ENCODE results near the gene RBM7. TPM values are rescaled to one million over a fixed set of nuclear protein-coding genes. Genes with fewer than 3 reads are reported as not detected.

The RBM7 gene
- total RNA-seq, 2 donors from 2014 or later, result 57.8 to 59.2 TPM

GRCh38 chr11:114447444-114447843 lies 47.0 kb downstream of the RBM7 start:
- no peak for ATAC-seq
- no peak overlapping the region for H3K27ac Mint-ChIP-seq
- H3K4me1 Mint-ChIP-seq, result peaks cover 6% of the 10 kb centered on the region
- no peaks in the 10 kb centered on the region for H3K27me3 Mint-ChIP-seq
- peaks cover 9% of the 10 kb centered on the region for H3K36me3 Mint-ChIP-seq (ENCODE audit: low read depth)
- H3K4me3 Mint-ChIP-seq, result no peak overlapping the region
- DNase-seq, result no peak
- no peaks in the 10 kb centered on the region for H3K9me3 ChIP-seq (ENCODE audit: control insufficient read depth, low read length, poor library complexity, severe bottlenecking)

- DNase-seq, result no peak
- no peaks in the 10 kb centered on the region for H3K27me3 Mint-ChIP-seq
- peaks cover 6% of the 10 kb centered on the region for H3K4me1 Mint-ChIP-seq
- H3K36me3 Mint-ChIP-seq (ENCODE audit: low read depth), result peaks cover 9% of the 10 kb centered on the region
- no peak for ATAC-seq
- no peak overlapping the region for H3K4me3 Mint-ChIP-seq
- H3K9me3 ChIP-seq (ENCODE audit: control insufficient read depth, low read length, poor library complexity, severe bottlenecking), result no peaks in the 10 kb centered on the region
- H3K27ac Mint-ChIP-seq, result no peak overlapping the region
These were observed 47.4 kb downstream of the RBM7 start for GRCh38 chr11:114447892-114448291.

- H3K36me3 Mint-ChIP-seq (ENCODE audit: low read depth), result peaks cover 9% of the 10 kb centered on the region
- DNase-seq, result no peak
- no peak overlapping the region for H3K4me3 Mint-ChIP-seq
These were observed 48.5 kb downstream of the RBM7 start for GRCh38 chr11:114448749-114449482.

GRCh38 chr11:114449845-114450244 lies 49.4 kb downstream of the RBM7 start:
- Mint-ChIP-seq H3K36me3 (ENCODE audit: low read depth) (peaks cover 9% of the 10 kb centered on the region), H3K4me1 (peaks cover 6% of the 10 kb centered on the region), H3K27me3 (no peaks in the 10 kb centered on the region), H3K4me3 (no peak overlapping the region), H3K27ac (no peak overlapping the region)
- no peak for DNase-seq
- ATAC-seq, result no peak
- H3K9me3 ChIP-seq (ENCODE audit: control insufficient read depth, low read length, poor library complexity, severe bottlenecking), result no peaks in the 10 kb centered on the region

More at GRCh38 chr11:114448749-114449482, 48.5 kb downstream of the RBM7 start:
- no peak for ATAC-seq
- Mint-ChIP-seq H3K27me3 (no peaks in the 10 kb centered on the region), H3K4me1 (peaks cover 6% of the 10 kb centered on the region), H3K27ac (no peak overlapping the region)
- H3K9me3 ChIP-seq (ENCODE audit: control insufficient read depth, low read length, poor library complexity, severe bottlenecking), result no peaks in the 10 kb centered on the region

GRCh38 chr11:114452399-114452798 lies 51.9 kb downstream of the RBM7 start:
- no peak overlapping the region for H3K27ac Mint-ChIP-seq
- no peak for ATAC-seq
- no peak for DNase-seq
- H3K9me3 ChIP-seq (ENCODE audit: control insufficient read depth, low read length, poor library complexity, severe bottlenecking), result no peaks in the 10 kb centered on the region
- H3K4me1 Mint-ChIP-seq, result no peaks in the 10 kb centered on the region
- H3K4me3 Mint-ChIP-seq, result no peak overlapping the region
- no peaks in the 10 kb centered on the region for H3K27me3 Mint-ChIP-seq
- peaks cover under 1% of the 10 kb centered on the region for H3K36me3 Mint-ChIP-seq (ENCODE audit: low read depth)

Other genes starting within 250 kb of the RBM7 start
- gene NNMT, start 104.3 kb upstream of the RBM7 start, total RNA-seq, result not detected
- 1 to 10 TPM; 9.4 to 9.8 TPM for gene C11orf71, start 155 bp upstream of the RBM7 start, total RNA-seq
- gene REXO2, start 38.8 kb downstream of the RBM7 start, total RNA-seq, result 10 to 100 TPM; 30.1 to 38.9 TPM
- not detected for gene NXPE1, start 159.2 kb downstream of the RBM7 start, total RNA-seq
- not detected for gene NXPE4, start 195.1 kb downstream of the RBM7 start, total RNA-seq

All from T-helper 17 cell (primary cell).